Endothelial cell of umbilical vein (primary cell): ENCODE results near the gene TMEM94.

ENCODE experiments used
- EZH2 ChIP-seq: IDR thresholded peaks from 2 replicates; pipeline ENCODE4 v1.6.1; 2012; ENCODE audit warnings: borderline replicate concordance, low read depth, mild to moderate bottlenecking, moderate library complexity, low read length, inconsistent platforms; ENCODE audit not compliant: severe bottlenecking
- FOS ChIP-seq: IDR thresholded peaks from 2 replicates; pipeline ENCODE4 v1.6.1; 2011; ENCODE audit warnings: mild to moderate bottlenecking, low read length, moderate library complexity, borderline replicate concordance; ENCODE audit not compliant: insufficient read depth
- GATA2 ChIP-seq: IDR thresholded peaks from 2 replicates; pipeline ENCODE4 v1.7.0; 2011; ENCODE audit warnings: low read depth, mild to moderate bottlenecking, moderate library complexity, mixed read lengths, low read length; ENCODE audit not compliant: insufficient read length, insufficient read depth
- JUN ChIP-seq: IDR thresholded peaks from 2 replicates; pipeline ENCODE4 v1.6.1; 2011; ENCODE audit warnings: borderline replicate concordance, low read depth; ENCODE audit not compliant: insufficient read length, insufficient read depth
- MYC ChIP-seq: IDR thresholded peaks from one replicate; pipeline ENCODE4 v1.6.1; 2011; ENCODE audit warnings: mild to moderate bottlenecking, low read depth, low read length
- POLR2A ChIP-seq: IDR thresholded peaks from 2 replicates; pipeline ENCODE4 v1.6.1; 2012; ENCODE audit warnings: low read depth, mild to moderate bottlenecking, control low read depth, low read length
- POLR2AphosphoS5 ChIP-seq: IDR thresholded peaks from 2 replicates; pipeline ENCODE4 v1.6.1; 2012; ENCODE audit warnings: low read depth, mild to moderate bottlenecking, control low read depth, low read length, moderate library complexity; ENCODE audit not compliant: insufficient read depth
- TF ChIP-seq, protein P1 (sequence below), 2 donors: IDR thresholded peaks; 1 replicate in 1 of 2; 2 replicates in 1 of 2; pipeline ENCODE4 v1.5.1; 2011; ENCODE audit warnings: low read length in 2 of 2, mild to moderate bottlenecking in 2 of 2, moderate library complexity in 2 of 2, control low read depth in 1 of 2, inconsistent platforms in 1 of 2, low read depth in 1 of 2; ENCODE audit not compliant: insufficient read depth in 1 of 2; ENCODE audit errors: extremely low read depth in 1 of 2
- TF ChIP-seq, protein P2 (sequence below): IDR thresholded peaks from 2 replicates; pipeline ENCODE4 v1.6.1; 2011; ENCODE audit not compliant: insufficient read depth, insufficient read length

GRCh38 chr17:75494326-75494877 lies 38.0 kb downstream of the TMEM94 start:
- TF ChIP-seq EZH2 (no peak), POLR2A (no peak), FOS (no peak), POLR2AphosphoS5 (no peak), MYC (no peak), GATA2 (no peak), JUN (no peak)
- TF ChIP-seq, protein P1, sequence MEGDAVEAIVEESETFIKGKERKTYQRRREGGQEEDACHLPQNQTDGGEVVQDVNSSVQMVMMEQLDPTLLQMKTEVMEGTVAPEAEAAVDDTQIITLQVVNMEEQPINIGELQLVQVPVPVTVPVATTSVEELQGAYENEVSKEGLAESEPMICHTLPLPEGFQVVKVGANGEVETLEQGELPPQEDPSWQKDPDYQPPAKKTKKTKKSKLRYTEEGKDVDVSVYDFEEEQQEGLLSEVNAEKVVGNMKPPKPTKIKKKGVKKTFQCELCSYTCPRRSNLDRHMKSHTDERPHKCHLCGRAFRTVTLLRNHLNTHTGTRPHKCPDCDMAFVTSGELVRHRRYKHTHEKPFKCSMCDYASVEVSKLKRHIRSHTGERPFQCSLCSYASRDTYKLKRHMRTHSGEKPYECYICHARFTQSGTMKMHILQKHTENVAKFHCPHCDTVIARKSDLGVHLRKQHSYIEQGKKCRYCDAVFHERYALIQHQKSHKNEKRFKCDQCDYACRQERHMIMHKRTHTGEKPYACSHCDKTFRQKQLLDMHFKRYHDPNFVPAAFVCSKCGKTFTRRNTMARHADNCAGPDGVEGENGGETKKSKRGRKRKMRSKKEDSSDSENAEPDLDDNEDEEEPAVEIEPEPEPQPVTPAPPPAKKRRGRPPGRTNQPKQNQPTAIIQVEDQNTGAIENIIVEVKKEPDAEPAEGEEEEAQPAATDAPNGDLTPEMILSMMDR (IDR thresholded peaks at IDR 0.05; ENCODE audit: extremely low read depth in 1 of 2, insufficient read depth in 1 of 2, low read depth in 1 of 2, low read length in 2 of 2): no peak
- TF ChIP-seq, protein P2, sequence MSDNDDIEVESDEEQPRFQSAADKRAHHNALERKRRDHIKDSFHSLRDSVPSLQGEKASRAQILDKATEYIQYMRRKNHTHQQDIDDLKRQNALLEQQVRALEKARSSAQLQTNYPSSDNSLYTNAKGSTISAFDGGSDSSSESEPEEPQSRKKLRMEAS: no peak
